ENCODE data around the gene PHF1. TPM values are rescaled to one million over a fixed set of nuclear protein-coding genes. Genes with fewer than 3 reads are reported as not detected.

PHF1 gene
- total and polyA plus RNA-seq, 4 donors = 7.2 to 13.5 (median 11.5) TPM

DNA sequence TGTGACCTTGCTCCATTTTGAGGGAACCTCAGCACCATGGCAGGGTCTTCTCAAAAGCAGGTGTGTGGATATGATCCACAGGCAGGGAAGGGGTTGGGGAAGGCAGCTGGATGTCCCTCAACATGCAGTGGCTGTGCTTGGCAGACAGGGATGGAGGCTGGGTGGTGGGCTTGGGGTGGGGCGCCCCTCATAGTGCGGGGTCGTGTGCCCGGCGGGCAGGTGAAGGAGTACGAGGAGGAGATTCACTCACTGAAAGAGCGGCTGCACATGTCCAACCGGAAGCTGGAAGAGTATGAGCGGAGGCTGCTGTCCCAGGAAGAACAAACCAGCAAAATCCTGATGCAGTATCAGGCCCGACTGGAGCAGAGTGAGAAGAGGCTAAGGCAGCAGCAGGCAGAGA, 35.5 kb downstream of the PHF1 start:
- Histone ChIP-seq H3K27me3 (ENCODE audit: control insufficient read depth in 4 of 4, insufficient read depth in 4 of 4, low read length in 3 of 4) (no peaks in the 10 kb centered on the region), H3K27ac (ENCODE audit: low read depth in 1 of 2, low read length in 2 of 2) (no peak overlapping the region), H3K36me3 (ENCODE audit: control insufficient read depth in 4 of 4, insufficient read depth in 3 of 4, low read depth in 1 of 4, low read length in 3 of 4) (no peaks in the 10 kb centered on the region), H3K9ac (ENCODE audit: low read depth in 1 of 2, low read length in 2 of 2) (no peak overlapping the region), H3K4me1 (ENCODE audit: control insufficient read depth in 4 of 4, insufficient read depth in 4 of 4, low read length in 3 of 4) (no peaks in the 10 kb centered on the region), H3K9me3 (ENCODE audit: control insufficient read depth in 4 of 4, low read length in 3 of 4) (no peaks in the 10 kb centered on the region), H3K4me3 (ENCODE audit: low read depth in 1 of 3, low read length in 3 of 3) (no peak overlapping the region)
- TF ChIP-seq HNF4G (IDR thresholded peaks at IDR 0.05) = no peak
- no peak for TF ChIP-seq RAD21 (IDR thresholded peaks at IDR 0.05)
- TF ChIP-seq JUND (IDR thresholded peaks at IDR 0.05) = no peak
- TF ChIP-seq, protein P1, sequence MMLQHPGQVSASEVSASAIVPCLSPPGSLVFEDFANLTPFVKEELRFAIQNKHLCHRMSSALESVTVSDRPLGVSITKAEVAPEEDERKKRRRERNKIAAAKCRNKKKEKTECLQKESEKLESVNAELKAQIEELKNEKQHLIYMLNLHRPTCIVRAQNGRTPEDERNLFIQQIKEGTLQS (IDR thresholded peaks at IDR 0.05) = no peak
- TF ChIP-seq, protein P2, sequence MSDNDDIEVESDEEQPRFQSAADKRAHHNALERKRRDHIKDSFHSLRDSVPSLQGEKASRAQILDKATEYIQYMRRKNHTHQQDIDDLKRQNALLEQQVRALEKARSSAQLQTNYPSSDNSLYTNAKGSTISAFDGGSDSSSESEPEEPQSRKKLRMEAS (IDR thresholded peaks at IDR 0.05) = no peak
- TF ChIP-seq GABPA (IDR thresholded peaks at IDR 0.05 in 1 of 2, conservative IDR thresholded peaks at IDR 0.05 in 1 of 2) = no peak
- TF ChIP-seq, protein P3, sequence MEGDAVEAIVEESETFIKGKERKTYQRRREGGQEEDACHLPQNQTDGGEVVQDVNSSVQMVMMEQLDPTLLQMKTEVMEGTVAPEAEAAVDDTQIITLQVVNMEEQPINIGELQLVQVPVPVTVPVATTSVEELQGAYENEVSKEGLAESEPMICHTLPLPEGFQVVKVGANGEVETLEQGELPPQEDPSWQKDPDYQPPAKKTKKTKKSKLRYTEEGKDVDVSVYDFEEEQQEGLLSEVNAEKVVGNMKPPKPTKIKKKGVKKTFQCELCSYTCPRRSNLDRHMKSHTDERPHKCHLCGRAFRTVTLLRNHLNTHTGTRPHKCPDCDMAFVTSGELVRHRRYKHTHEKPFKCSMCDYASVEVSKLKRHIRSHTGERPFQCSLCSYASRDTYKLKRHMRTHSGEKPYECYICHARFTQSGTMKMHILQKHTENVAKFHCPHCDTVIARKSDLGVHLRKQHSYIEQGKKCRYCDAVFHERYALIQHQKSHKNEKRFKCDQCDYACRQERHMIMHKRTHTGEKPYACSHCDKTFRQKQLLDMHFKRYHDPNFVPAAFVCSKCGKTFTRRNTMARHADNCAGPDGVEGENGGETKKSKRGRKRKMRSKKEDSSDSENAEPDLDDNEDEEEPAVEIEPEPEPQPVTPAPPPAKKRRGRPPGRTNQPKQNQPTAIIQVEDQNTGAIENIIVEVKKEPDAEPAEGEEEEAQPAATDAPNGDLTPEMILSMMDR (IDR thresholded peaks at IDR 0.05; ENCODE audit: low read depth, low read length, missing input control) = no peak
- no peak for TF ChIP-seq EGR1 (IDR thresholded peaks at IDR 0.05; ENCODE audit: low read depth in 2 of 2)
- 93% methylated on average over 10 of the region's 10 CpGs for WGBS
- DNase-seq (ENCODE audit: low spot score) = no peak

DNA sequence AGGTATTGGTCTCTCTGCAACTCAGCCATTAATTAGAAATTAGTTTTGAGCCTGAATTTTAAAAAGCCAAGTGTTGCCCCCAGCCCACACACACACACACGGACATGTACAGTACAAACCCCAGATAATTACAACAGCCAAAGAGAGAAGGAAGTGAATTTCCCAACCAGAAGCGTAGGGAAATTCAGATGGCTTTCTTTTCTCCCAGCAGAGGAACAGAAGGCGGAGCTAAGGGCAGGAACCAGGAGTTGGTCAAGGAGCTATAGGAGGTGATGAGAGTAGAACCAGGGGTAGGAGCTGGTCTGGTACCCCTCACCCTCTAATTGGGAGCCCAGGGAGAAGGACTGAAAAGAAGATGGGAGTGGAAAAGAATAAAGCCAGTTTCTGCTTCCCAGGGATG, 39.6 kb downstream of the PHF1 start:
- Histone ChIP-seq H3K27ac (ENCODE audit: low read depth in 1 of 2, low read length in 2 of 2) (no peak overlapping the region), H3K4me1 (ENCODE audit: control insufficient read depth in 4 of 4, insufficient read depth in 4 of 4, low read length in 3 of 4) (peaks cover 4 to 12% (median 8%) of the 10 kb centered on the region in 4 donors), H3K9me3 (ENCODE audit: control insufficient read depth in 4 of 4, low read length in 3 of 4) (no peaks in the 10 kb centered on the region), H3K27me3 (ENCODE audit: control insufficient read depth in 4 of 4, insufficient read depth in 4 of 4, low read length in 3 of 4) (no peaks in the 10 kb centered on the region), H3K4me3 (ENCODE audit: low read depth in 1 of 3, low read length in 3 of 3) (no peak overlapping the region), H3K9ac (ENCODE audit: low read depth in 1 of 2, low read length in 2 of 2) (no peak overlapping the region), H3K36me3 (ENCODE audit: control insufficient read depth in 4 of 4, insufficient read depth in 3 of 4, low read depth in 1 of 4, low read length in 3 of 4) (no peaks in the 10 kb centered on the region)
- TF ChIP-seq RAD21 (IDR thresholded peaks at IDR 0.05) (no peak), TAF1 (conservative IDR thresholded peaks at IDR 0.05) (no peak), HNF4A (conservative IDR thresholded peaks at IDR 0.05) (no peak), FOXA2 (IDR thresholded peaks at IDR 0.05) (no peak), HNF4G (IDR thresholded peaks at IDR 0.05) (no peak), JUND (IDR thresholded peaks at IDR 0.05) (no peak)
- TF ChIP-seq, protein P3 (IDR thresholded peaks at IDR 0.05; ENCODE audit: low read depth, low read length, missing input control) = no peak
- 77% methylated on average over 3 of the region's 3 CpGs for WGBS
- no peak for DNase-seq (ENCODE audit: low spot score)

DNA sequence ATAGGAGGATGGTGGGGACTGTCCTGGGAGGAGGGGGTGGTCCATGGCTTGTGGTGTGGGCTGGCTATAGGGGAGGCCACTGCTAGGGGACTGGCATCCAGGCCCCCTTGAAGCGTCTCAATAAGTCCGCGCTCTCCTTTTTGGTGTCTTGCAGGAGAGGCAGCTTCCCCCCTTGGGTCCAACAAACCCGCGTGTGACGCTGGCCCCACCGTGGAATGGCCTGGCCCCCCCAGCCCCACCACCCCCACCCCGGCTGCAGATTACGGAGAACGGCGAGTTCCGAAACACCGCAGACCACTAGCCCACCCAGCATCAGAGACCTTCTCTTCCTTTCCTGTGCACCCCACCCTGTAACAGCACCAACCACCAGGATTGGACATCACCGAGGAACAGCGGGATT, 40.8 kb downstream of the PHF1 start:
- no peak for DNase-seq (ENCODE audit: low spot score)
- Histone ChIP-seq H3K36me3 (ENCODE audit: control insufficient read depth in 4 of 4, insufficient read depth in 3 of 4, low read depth in 1 of 4, low read length in 3 of 4) (peaks cover 0 to 4% (median 1%) of the 10 kb centered on the region in 4 donors), H3K4me3 (ENCODE audit: low read depth in 1 of 3, low read length in 3 of 3) (no peak overlapping the region), H3K27ac (ENCODE audit: low read depth in 1 of 2, low read length in 2 of 2) (no peak overlapping the region), H3K4me1 (ENCODE audit: control insufficient read depth in 4 of 4, insufficient read depth in 4 of 4, low read length in 3 of 4) (peaks cover 4 to 12% (median 8%) of the 10 kb centered on the region in 4 donors), H3K9ac (ENCODE audit: low read depth in 1 of 2, low read length in 2 of 2) (no peak overlapping the region), H3K27me3 (ENCODE audit: control insufficient read depth in 4 of 4, insufficient read depth in 4 of 4, low read length in 3 of 4) (no peaks in the 10 kb centered on the region), H3K9me3 (ENCODE audit: control insufficient read depth in 4 of 4, low read length in 3 of 4) (no peaks in the 10 kb centered on the region)
- WGBS = 95% methylated on average over 15 of the region's 15 CpGs
- TF ChIP-seq, protein P1 (IDR thresholded peaks at IDR 0.05) = no peak
- TF ChIP-seq, protein P4, sequence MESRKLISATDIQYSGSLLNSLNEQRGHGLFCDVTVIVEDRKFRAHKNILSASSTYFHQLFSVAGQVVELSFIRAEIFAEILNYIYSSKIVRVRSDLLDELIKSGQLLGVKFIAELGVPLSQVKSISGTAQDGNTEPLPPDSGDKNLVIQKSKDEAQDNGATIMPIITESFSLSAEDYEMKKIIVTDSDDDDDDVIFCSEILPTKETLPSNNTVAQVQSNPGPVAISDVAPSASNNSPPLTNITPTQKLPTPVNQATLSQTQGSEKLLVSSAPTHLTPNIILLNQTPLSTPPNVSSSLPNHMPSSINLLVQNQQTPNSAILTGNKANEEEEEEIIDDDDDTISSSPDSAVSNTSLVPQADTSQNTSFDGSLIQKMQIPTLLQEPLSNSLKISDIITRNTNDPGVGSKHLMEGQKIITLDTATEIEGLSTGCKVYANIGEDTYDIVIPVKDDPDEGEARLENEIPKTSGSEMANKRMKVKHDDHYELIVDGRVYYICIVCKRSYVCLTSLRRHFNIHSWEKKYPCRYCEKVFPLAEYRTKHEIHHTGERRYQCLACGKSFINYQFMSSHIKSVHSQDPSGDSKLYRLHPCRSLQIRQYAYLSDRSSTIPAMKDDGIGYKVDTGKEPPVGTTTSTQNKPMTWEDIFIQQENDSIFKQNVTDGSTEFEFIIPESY (IDR thresholded peaks at IDR 0.05) = no peak
- no peak for TF ChIP-seq YY1 (IDR thresholded peaks at IDR 0.05)
- no peak for TF ChIP-seq NR2F2 (IDR thresholded peaks at IDR 0.05)
- TF ChIP-seq RXRA (IDR thresholded peaks at IDR 0.05) = no peak

All from liver (tissue), 9 donors.